ENCODE data around the gene ERCC5.

ERCC5 gene

DNA sequence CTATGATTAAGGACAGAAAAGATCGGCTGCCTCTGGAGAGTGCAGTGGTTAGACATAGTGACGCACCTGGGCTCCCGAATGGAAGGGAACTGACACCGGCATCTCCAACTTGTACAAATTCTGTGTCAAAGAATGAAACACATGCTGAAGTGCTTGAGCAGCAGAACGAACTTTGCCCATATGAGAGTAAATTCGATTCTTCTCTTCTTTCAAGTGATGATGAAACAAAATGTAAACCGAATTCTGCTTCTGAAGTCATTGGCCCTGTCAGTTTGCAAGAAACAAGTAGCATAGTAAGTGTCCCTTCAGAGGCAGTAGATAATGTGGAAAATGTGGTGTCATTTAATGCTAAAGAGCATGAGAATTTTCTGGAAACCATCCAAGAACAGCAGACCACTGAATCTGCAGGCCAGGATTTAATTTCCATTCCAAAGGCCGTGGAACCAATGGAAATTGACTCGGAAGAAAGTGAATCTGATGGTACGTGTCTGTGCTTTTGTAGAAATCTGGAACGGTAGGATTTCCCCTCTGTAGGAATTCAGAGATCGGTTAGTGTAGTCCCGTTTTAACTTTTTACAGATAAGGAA lies 16.9 kb downstream of the ERCC5 start:
- H3K9me3 Mint-ChIP-seq (ENCODE audit: low read depth) = no peaks in the 10 kb centered on the region
- H3K4me1 Mint-ChIP-seq (ENCODE audit: low read depth) = peaks cover 31% of the 10 kb centered on the region
- H3K27ac Mint-ChIP-seq = peak overlapping the region; percentile 66
- H3K36me3 Mint-ChIP-seq = peaks cover 10% of the 10 kb centered on the region
- no peak overlapping the region for H3K4me3 Mint-ChIP-seq
- H3K27me3 Mint-ChIP-seq = no peaks in the 10 kb centered on the region

DNA sequence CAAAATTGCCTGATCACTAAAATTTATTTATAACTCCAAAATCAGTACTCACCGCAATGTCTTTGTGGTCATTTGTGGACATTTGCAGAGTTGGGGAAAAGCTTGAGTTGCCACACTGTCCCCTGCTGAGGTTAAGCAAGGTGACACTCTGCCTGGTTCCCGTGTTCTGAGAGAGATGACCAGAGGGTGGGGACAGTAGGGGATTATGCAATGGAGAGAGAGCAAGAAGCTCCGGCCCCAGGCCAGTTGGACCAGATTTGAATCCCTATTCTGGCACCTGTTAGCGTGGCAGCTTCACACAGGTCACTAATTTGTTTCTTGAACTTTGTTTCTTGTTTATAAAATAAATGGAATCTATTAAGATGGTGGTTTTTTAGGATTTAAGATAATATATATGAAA lies 17.8 kb downstream of the ERCC5 start:
- no peaks in the 10 kb centered on the region for H3K9me3 Mint-ChIP-seq (ENCODE audit: low read depth)
- peak overlapping the region; percentile 51 for H3K27ac Mint-ChIP-seq
- peak overlapping the region; percentile 10 for H3K4me3 Mint-ChIP-seq
- H3K4me1 Mint-ChIP-seq (ENCODE audit: low read depth) = peaks cover 31% of the 10 kb centered on the region
- H3K27me3 Mint-ChIP-seq = no peaks in the 10 kb centered on the region
- H3K36me3 Mint-ChIP-seq = peaks cover 10% of the 10 kb centered on the region

DNA sequence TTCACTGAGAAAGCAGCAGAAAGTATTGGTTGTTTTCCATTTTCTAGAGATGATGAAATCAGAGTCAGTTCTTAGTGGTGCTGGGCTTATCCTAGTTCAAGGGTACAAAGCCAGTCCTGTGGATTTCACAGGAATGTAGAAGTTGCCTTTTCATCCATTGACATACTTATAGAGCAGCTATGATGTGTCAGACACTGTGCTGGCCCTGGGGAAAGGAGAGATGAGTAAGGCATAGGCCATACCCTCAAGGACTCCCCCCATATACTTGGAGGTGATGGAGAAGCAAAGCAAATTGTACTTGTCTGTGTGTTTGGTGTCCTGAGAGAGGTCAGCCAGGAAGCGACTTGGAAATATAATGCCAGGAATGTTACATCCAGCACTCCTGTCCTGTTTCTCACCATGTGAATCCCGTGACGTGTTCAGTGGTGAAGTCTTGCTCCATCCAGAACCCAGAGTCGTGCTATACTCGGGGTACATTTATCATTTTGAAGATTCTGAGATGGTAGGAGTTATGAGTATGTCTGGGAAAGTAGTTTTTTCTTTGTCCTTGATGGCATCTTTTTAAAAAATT lies 22.6 kb downstream of the ERCC5 start:
- Mint-ChIP-seq H3K4me3 (no peak overlapping the region), H3K36me3 (peaks cover 5% of the 10 kb centered on the region), H3K9me3 (ENCODE audit: low read depth) (no peaks in the 10 kb centered on the region), H3K27me3 (no peaks in the 10 kb centered on the region), H3K27ac (peak overlapping the region; percentile 4), H3K4me1 (ENCODE audit: low read depth) (peaks cover 36% of the 10 kb centered on the region)

DNA sequence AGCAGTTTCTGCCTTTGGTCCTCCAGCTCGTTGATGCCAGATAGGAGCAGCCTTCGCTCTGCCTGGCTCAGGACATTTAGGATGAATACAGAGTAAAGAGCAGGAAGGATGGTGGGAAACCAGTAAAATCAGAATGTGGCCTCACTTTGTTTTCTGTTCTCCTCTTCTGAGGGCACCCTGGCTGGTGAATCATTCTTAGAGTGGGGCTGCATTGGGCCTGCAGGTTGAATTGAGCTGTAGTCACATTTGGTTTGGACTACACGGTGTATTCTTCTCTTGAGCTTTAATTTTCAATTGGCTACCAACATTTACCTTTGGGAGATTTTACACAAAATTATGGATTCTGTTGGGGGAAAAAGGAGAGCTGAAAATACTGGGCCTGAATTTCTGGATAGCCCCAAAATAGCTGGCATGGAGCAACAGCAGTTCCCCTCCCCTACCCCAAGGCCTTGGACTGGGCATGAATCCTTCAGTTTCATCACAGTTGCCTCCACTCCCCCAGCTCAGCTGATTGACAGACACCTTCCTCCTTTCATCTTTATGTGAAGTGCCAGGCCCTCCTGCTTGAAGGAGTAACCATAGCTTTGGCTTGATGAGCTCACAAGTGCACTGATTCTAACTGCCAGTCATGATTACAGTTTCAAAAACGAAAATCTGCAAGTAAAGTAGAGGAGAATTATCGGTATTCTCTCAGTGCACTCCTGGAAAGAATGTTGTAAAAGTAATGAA lies 24.3 kb downstream of the ERCC5 start:
- Mint-ChIP-seq H3K36me3 (peaks cover 5% of the 10 kb centered on the region), H3K4me3 (no peak overlapping the region), H3K27ac (peak overlapping the region; percentile 74), H3K4me1 (ENCODE audit: low read depth) (peaks cover 22% of the 10 kb centered on the region), H3K9me3 (ENCODE audit: low read depth) (no peaks in the 10 kb centered on the region), H3K27me3 (no peaks in the 10 kb centered on the region)

DNA sequence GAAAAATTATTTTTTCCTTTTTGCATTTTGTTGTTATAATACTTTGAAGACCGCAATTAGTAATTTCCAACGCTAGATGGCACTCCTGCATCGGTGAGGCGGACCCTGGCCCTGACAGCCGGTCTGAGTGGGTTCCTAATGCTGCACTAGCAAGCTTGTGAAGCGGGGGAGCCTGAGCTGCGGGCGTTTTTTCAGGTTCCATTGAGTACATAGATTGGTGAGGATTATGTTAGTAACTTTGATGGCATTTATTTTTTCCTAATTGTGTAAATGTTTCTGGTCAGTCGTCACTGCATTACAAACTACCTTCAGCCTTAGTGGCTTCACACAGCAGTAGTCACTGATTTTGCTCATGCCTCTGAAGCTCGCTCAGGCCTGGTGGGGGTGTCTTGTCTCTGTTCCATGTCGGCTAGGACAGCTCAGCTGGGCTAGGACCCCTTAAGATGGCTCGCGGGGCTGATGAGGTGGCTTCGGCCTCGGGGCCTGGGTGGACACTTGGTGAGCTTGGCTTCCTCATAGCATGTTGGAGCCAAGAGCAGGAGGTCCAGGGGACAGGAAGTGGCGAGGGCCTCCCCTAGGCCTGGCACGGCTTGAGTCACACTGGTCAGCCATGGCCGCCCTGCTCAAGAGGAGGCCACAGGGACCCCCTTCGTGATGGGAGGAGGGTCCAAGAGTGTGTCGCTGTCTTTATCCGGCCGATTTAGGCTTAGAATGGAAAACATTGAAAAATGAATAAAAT lies 25.0 kb downstream of the ERCC5 start:
- Mint-ChIP-seq H3K36me3 (peaks cover 2% of the 10 kb centered on the region), H3K4me3 (no peak overlapping the region), H3K4me1 (ENCODE audit: low read depth) (peaks cover 19% of the 10 kb centered on the region), H3K27me3 (no peaks in the 10 kb centered on the region), H3K9me3 (ENCODE audit: low read depth) (no peaks in the 10 kb centered on the region), H3K27ac (peak overlapping the region; percentile 74)

DNA sequence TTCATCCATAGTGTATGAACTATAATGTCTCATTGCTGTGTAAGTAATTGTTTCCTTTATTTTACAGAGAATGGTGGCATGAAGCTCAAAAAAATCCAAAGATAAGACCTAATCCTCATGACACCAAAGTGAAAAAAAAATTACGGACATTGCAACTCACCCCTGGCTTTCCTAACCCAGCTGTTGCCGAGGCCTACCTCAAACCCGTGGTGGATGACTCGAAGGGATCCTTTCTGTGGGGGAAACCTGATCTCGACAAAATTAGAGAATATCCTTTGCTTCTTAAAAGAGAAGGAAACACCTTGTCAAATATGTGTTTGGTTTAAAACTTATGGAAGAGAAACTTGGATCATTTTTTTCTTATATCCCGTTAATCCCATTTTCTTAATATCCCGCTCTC lies 26.3 kb downstream of the ERCC5 start:
- peak overlapping the region; percentile 87 for H3K27ac Mint-ChIP-seq
- peaks cover 19% of the 10 kb centered on the region for H3K4me1 Mint-ChIP-seq (ENCODE audit: low read depth)
- no peaks in the 10 kb centered on the region for H3K9me3 Mint-ChIP-seq (ENCODE audit: low read depth)
- peaks cover 2% of the 10 kb centered on the region for H3K36me3 Mint-ChIP-seq
- H3K4me3 Mint-ChIP-seq = no peak overlapping the region
- H3K27me3 Mint-ChIP-seq = no peaks in the 10 kb centered on the region

DNA sequence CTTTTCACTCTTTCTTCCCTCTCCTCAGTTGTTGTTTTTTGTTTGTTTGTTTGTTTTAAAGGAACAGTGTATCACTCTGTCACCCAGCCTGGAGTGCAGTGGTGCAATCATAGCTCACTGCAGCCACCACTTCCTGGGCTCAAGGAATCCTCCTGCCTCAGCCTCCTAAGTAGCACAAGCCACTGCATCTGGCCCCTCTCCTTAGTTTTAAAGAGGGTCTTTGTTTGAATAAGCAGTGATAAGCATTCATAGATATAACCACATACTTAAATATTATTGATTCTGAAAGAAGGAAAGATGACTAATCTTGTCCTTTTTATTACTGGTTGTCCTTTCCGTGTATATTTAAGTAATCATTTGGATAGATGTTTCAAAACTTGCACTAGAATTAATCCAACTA lies 26.7 kb downstream of the ERCC5 start:
- Mint-ChIP-seq H3K9me3 (ENCODE audit: low read depth) (no peaks in the 10 kb centered on the region), H3K4me3 (no peak overlapping the region), H3K4me1 (ENCODE audit: low read depth) (peaks cover 19% of the 10 kb centered on the region), H3K27ac (peak overlapping the region; percentile 87), H3K36me3 (peaks cover 2% of the 10 kb centered on the region), H3K27me3 (no peaks in the 10 kb centered on the region)

GRCh38 chr13:102873653-102874052 lies 27.8 kb downstream of the ERCC5 start:
- no peaks in the 10 kb centered on the region for H3K27me3 Mint-ChIP-seq
- H3K4me1 Mint-ChIP-seq (ENCODE audit: low read depth) = peaks cover 19% of the 10 kb centered on the region
- H3K36me3 Mint-ChIP-seq = peaks cover 2% of the 10 kb centered on the region
- no peak overlapping the region for H3K27ac Mint-ChIP-seq
- H3K4me3 Mint-ChIP-seq = no peak overlapping the region
- H3K9me3 Mint-ChIP-seq (ENCODE audit: low read depth) = no peaks in the 10 kb centered on the region

DNA sequence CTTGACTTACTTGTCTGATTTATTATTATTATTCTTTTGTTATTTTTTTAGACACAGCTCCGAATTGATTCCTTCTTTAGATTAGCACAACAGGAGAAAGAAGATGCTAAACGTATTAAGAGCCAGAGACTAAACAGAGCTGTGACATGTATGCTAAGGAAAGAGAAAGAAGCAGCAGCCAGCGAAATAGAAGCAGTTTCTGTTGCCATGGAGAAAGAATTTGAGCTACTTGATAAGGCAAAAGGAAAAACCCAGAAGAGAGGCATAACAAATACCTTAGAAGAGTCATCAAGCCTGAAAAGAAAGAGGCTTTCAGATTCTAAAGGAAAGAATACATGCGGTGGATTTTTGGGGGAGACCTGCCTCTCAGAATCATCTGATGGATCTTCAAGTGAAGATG lies 29.4 kb downstream of the ERCC5 start:
- H3K36me3 Mint-ChIP-seq = peaks cover 2% of the 10 kb centered on the region
- no peaks in the 10 kb centered on the region for H3K27me3 Mint-ChIP-seq
- no peaks in the 10 kb centered on the region for H3K9me3 Mint-ChIP-seq (ENCODE audit: low read depth)
- peaks cover 13% of the 10 kb centered on the region for H3K4me1 Mint-ChIP-seq (ENCODE audit: low read depth)
- H3K27ac Mint-ChIP-seq = peak overlapping the region; percentile 51
- H3K4me3 Mint-ChIP-seq = no peak overlapping the region

DNA sequence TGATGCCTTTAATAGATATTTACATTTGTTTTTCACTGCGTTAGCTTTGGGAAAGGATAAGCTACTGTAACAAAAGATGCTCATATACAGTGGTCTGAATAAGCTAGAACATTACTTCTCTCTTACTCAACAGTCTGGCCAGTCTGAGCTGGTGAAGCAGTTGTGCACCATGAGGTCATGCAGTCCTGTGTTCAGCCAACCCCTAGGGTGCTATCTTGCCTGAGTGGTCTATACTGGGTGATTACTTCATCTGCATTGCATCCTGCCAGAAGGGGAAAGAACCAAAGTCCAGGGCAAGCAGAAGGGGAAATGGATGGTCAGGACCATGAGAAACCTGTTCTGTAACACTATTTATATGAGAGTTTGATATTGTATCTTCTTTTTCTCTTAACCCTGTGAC lies 31.5 kb downstream of the ERCC5 start:
- no peaks in the 10 kb centered on the region for H3K9me3 Mint-ChIP-seq (ENCODE audit: low read depth)
- peaks cover 6% of the 10 kb centered on the region for H3K4me1 Mint-ChIP-seq (ENCODE audit: low read depth)
- no peaks in the 10 kb centered on the region for H3K27me3 Mint-ChIP-seq
- H3K4me3 Mint-ChIP-seq = no peak overlapping the region
- H3K27ac Mint-ChIP-seq = no peak overlapping the region
- H3K36me3 Mint-ChIP-seq = peaks cover 2% of the 10 kb centered on the region

GRCh38 chr13:102878481-102878880 lies 32.6 kb downstream of the ERCC5 start:
- H3K27ac Mint-ChIP-seq = peak overlapping the region; percentile 13
- peaks cover 3% of the 10 kb centered on the region for H3K36me3 Mint-ChIP-seq
- H3K4me3 Mint-ChIP-seq = no peak overlapping the region

GRCh38 chr13:102879793-102880499 lies 34.1 kb downstream of the ERCC5 start:
- no peak overlapping the region for H3K27ac Mint-ChIP-seq
- no peak overlapping the region for H3K4me3 Mint-ChIP-seq
- H3K27me3 Mint-ChIP-seq = no peaks in the 10 kb centered on the region
- H3K4me1 Mint-ChIP-seq (ENCODE audit: low read depth) = no peaks in the 10 kb centered on the region
- peaks cover 4% of the 10 kb centered on the region for H3K36me3 Mint-ChIP-seq
- H3K9me3 Mint-ChIP-seq (ENCODE audit: low read depth) = no peaks in the 10 kb centered on the region

More at GRCh38 chr13:102878481-102878880, 32.6 kb downstream of the ERCC5 start:
- no peaks in the 10 kb centered on the region for H3K27me3 Mint-ChIP-seq
- H3K4me1 Mint-ChIP-seq (ENCODE audit: low read depth) = no peaks in the 10 kb centered on the region
- H3K9me3 Mint-ChIP-seq (ENCODE audit: low read depth) = no peaks in the 10 kb centered on the region

DNA sequence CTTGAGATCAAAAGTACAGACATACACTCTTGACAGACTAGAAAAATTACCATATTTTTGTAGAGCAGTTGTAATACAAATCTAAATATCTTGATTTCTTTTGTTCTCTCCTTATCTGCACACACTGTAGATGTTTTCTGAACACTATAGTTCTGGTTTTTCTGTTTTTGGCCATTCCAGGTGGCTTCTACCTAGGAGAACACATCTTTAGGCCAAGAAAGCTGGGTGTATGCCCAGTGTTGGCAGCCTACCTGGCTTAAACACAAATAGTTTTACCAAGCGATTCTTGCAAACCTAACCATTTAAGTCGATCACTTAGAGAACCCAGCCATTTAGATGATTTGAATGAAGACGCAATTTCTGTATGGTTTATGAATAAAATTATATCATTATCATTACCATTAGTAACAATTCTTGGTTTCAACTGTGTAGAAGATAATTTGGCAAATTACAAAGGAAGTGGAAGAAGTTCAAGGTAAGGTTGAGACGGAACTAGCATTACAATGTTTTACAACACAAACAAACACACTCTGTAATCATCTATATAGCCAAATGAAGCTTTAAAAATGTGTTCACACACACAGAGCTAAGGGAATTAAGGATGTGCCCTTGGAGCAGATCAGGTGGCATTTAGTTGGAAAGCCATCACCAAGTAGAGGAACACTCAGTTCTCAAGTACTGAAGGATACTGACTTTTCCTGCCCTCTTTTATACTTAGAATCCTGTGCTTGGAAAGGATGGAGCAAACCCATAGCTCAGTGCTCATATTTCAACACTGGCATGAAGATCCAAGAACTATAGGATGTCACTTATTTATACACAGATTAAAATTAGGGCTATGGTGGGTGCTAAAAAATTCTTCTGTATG lies 36.2 kb downstream of the ERCC5 start:
- peaks cover 4% of the 10 kb centered on the region for H3K36me3 Mint-ChIP-seq
- H3K27me3 Mint-ChIP-seq = no peaks in the 10 kb centered on the region
- no peak overlapping the region for H3K27ac Mint-ChIP-seq
- no peaks in the 10 kb centered on the region for H3K9me3 Mint-ChIP-seq (ENCODE audit: low read depth)
- H3K4me3 Mint-ChIP-seq = no peak overlapping the region
- no peaks in the 10 kb centered on the region for H3K4me1 Mint-ChIP-seq (ENCODE audit: low read depth)

DNA sequence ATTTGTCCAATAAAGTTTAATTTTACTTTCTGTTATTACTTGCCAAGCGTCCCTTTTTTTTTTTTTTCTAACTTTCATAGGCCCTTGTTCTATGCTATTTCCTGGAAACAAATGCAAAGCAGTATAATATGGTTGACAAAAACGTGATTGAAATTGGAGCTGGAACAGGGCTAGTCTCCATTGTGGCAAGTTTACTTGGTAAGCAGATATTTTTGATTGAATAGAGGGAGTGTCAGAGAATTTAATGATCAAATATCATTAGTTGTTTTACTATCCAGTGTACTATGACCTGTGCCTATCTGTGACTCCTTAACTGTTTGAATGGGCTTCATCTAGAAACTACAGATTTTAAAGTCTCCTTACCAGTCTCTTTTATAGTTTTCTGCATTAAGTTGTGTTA lies 46.7 kb downstream of the ERCC5 start:
- Mint-ChIP-seq H3K27me3 (no peaks in the 10 kb centered on the region), H3K27ac (no peak overlapping the region), H3K9me3 (ENCODE audit: low read depth) (no peaks in the 10 kb centered on the region), H3K36me3 (peaks cover 3% of the 10 kb centered on the region), H3K4me3 (no peak overlapping the region), H3K4me1 (ENCODE audit: low read depth) (no peaks in the 10 kb centered on the region)

All from activated naive CD8-positive, alpha-beta T cell (primary cell).